HG03571 (cell line): ENCODE results near the gene ZDHHC11.
"Not testable (repeated sequence)": the region's sequence is repeated elsewhere in the genome, so short reads cannot be mapped to it uniquely, and the experiment has no call there.

Experiments used
- ATAC-seq: cut with Tn5 transposase; IDR thresholded peaks from one replicate; pipeline ENCODE4 v1.9.1; 2021; ENCODE audit not compliant: unreplicated experiment

ZDHHC11 gene

GRCh38 chr5:880816-881550, 30.2 kb upstream of the ZDHHC11 start:
- no peak for ATAC-seq

- not testable (repeated sequence) for ATAC-seq
Measured at GRCh38 chr5:878677-879076, 27.9 kb upstream of the ZDHHC11 start.

GRCh38 chr5:878125-878524, 27.3 kb upstream of the ZDHHC11 start:
- no peak for ATAC-seq

- no peak for ATAC-seq
Measured at GRCh38 chr5:876398-877365, 25.9 kb upstream of the ZDHHC11 start.

GRCh38 chr5:875931-876330, 25.1 kb upstream of the ZDHHC11 start:
- no peak for ATAC-seq

- no peak for ATAC-seq
Measured at GRCh38 chr5:873328-873727, 22.5 kb upstream of the ZDHHC11 start.

- ATAC-seq, result no peak
Measured at GRCh38 chr5:872301-872700, 21.5 kb upstream of the ZDHHC11 start.

- no peak for ATAC-seq
Measured at GRCh38 chr5:871596-872298, 21.0 kb upstream of the ZDHHC11 start.

- no peak for ATAC-seq
Measured at GRCh38 chr5:870956-871355, 20.2 kb upstream of the ZDHHC11 start.

- ATAC-seq, result no peak
Measured at GRCh38 chr5:868428-869135, 17.8 kb upstream of the ZDHHC11 start.

- no peak for ATAC-seq
Measured at GRCh38 chr5:867300-867870, 16.6 kb upstream of the ZDHHC11 start.

- no peak for ATAC-seq
Measured at GRCh38 chr5:865771-866170, 15.0 kb upstream of the ZDHHC11 start.

- no peak for ATAC-seq
Measured at GRCh38 chr5:865168-865521, 14.4 kb upstream of the ZDHHC11 start.

GRCh38 chr5:864492-865167, 13.8 kb upstream of the ZDHHC11 start:
- ATAC-seq, result no peak

- ATAC-seq, result no peak
Measured at GRCh38 chr5:863244-863805, 12.5 kb upstream of the ZDHHC11 start.

GRCh38 chr5:862367-863243, 11.8 kb upstream of the ZDHHC11 start:
- no peak for ATAC-seq

- no peak for ATAC-seq
Measured at GRCh38 chr5:861442-862366, 10.9 kb upstream of the ZDHHC11 start.
